IPS DF 6.9 (cell line): ENCODE results near the gene ZDHHC24.
A peak's percentile ranks its signal among the peaks of the same experiment; 100 is the strongest.

Source experiments
- DNase-seq: peaks from one replicate; pipeline ENCODE4 v3.0.0-alpha.2; 2013; ENCODE audit warnings: low read depth, low spot score
- H3K27ac ChIP-seq: one replicate; pipeline ENCODE4 v1.5.1; 2013; ENCODE audit warnings: low read length, control low read depth
- H3K27me3 ChIP-seq: 2 replicates; pipeline ENCODE4 v1.6.1; 2013; ENCODE audit warnings: mild to moderate bottlenecking, low read length; ENCODE audit not compliant: control insufficient read depth, insufficient read depth
- H3K36me3 ChIP-seq: 2 replicates; pipeline ENCODE4 v1.6.1; 2013; ENCODE audit warnings: low read length; ENCODE audit not compliant: control insufficient read depth, insufficient read depth
- H3K4me1 ChIP-seq: 2 replicates; pipeline ENCODE4 v1.6.1; 2013; ENCODE audit warnings: low read length; ENCODE audit not compliant: control insufficient read depth, insufficient read depth
- H3K4me3 ChIP-seq: 2 replicates; pipeline ENCODE4 v1.5.1; 2013; ENCODE audit warnings: mild to moderate bottlenecking, low read length
- H3K9me3 ChIP-seq: 2 replicates; pipeline ENCODE4 v1.6.1; 2013; ENCODE audit warnings: low read length, inconsistent platforms; ENCODE audit not compliant: control insufficient read depth, insufficient read depth
- WGBS: extraction: QIAGEN DNeasy Blood & Tissue Kit; methylation state at CpG from one replicate; pipeline ENCODE4 v1.1.7; 2013; ENCODE audit warnings: mixed read lengths, missing lambda C conversion rate; ENCODE audit not compliant: insufficient read length, insufficient coverage; 5-methylcytosine and 5-hydroxymethylcytosine counted together

Gene ZDHHC24

GRCh38 chr11:66495401-66495854 is 50.4 kb downstream of the ZDHHC24 start:
- Histone ChIP-seq H3K4me1 (peaks cover 3% of the 10 kb centered on the region; the same call in 1 of the 2 replicates), H3K9me3 (no peaks in the 10 kb centered on the region), H3K27me3 (no peaks in the 10 kb centered on the region), H3K27ac (no peak overlapping the region), H3K36me3 (peaks cover 28% of the 10 kb centered on the region), H3K4me3 (no peak overlapping the region)
- no peak for DNase-seq
- whole genome bisulfite sequencing = no CpG with 5 or more reads among the region's 17 CpGs

- no peak overlapping the region for H3K27ac ChIP-seq
- no peak overlapping the region for H3K4me3 ChIP-seq
- no CpG with 5 or more reads among the region's 14 CpGs for WGBS
- DNase-seq = no peak
- peaks cover 28% of the 10 kb centered on the region for H3K36me3 ChIP-seq
- peaks cover 3% of the 10 kb centered on the region; the same call in 1 of the 2 replicates for H3K4me1 ChIP-seq
- no peaks in the 10 kb centered on the region for H3K9me3 ChIP-seq
- no peaks in the 10 kb centered on the region for H3K27me3 ChIP-seq
Observed at GRCh38 chr11:66494935-66495334, 50.9 kb downstream of the ZDHHC24 start.

- no peak overlapping the region for H3K27ac ChIP-seq
Observed at GRCh38 chr11:66494458-66494857, 51.4 kb downstream of the ZDHHC24 start.

GRCh38 chr11:66493130-66493529 is 52.7 kb downstream of the ZDHHC24 start:
- Histone ChIP-seq H3K27ac (no peak overlapping the region), H3K4me1 (peaks cover 3% of the 10 kb centered on the region; the same call in 1 of the 2 replicates), H3K4me3 (no peak overlapping the region), H3K36me3 (peaks cover 31% of the 10 kb centered on the region), H3K27me3 (no peaks in the 10 kb centered on the region), H3K9me3 (no peaks in the 10 kb centered on the region)
- DNase-seq = no peak
- WGBS = no CpG with 5 or more reads among the region's 10 CpGs

More at GRCh38 chr11:66494458-66494857, 51.4 kb downstream of the ZDHHC24 start:
- no peak overlapping the region for H3K4me3 ChIP-seq
- DNase-seq = no peak
- no peaks in the 10 kb centered on the region for H3K27me3 ChIP-seq
- no CpG with 5 or more reads among the region's 7 CpGs for WGBS
- H3K4me1 ChIP-seq = peaks cover 3% of the 10 kb centered on the region; the same call in 1 of the 2 replicates
- H3K9me3 ChIP-seq = no peaks in the 10 kb centered on the region
- peaks cover 29% of the 10 kb centered on the region for H3K36me3 ChIP-seq

- peaks cover 33% of the 10 kb centered on the region for H3K36me3 ChIP-seq
- no peak overlapping the region for H3K27ac ChIP-seq
- H3K27me3 ChIP-seq = no peaks in the 10 kb centered on the region
- no peak overlapping the region for H3K4me3 ChIP-seq
- H3K4me1 ChIP-seq = peaks cover 3% of the 10 kb centered on the region; the same call in 1 of the 2 replicates
- no peak for DNase-seq
- no peaks in the 10 kb centered on the region for H3K9me3 ChIP-seq
- no CpG with 5 or more reads among the region's 10 CpGs for WGBS
Observed at GRCh38 chr11:66492161-66492865, 53.5 kb downstream of the ZDHHC24 start.

- WGBS = no CpG with 5 or more reads among the region's 20 CpGs
- no peak for DNase-seq
- H3K4me3 ChIP-seq = no peak overlapping the region
- peaks cover 31% of the 10 kb centered on the region for H3K36me3 ChIP-seq
- H3K4me1 ChIP-seq = peaks cover 3% of the 10 kb centered on the region; the same call in 1 of the 2 replicates
- H3K27me3 ChIP-seq = no peaks in the 10 kb centered on the region
- H3K27ac ChIP-seq = no peak overlapping the region
- H3K9me3 ChIP-seq = no peaks in the 10 kb centered on the region
Observed at GRCh38 chr11:66491315-66491935, 54.4 kb downstream of the ZDHHC24 start.

GRCh38 chr11:66489636-66490035 is 56.2 kb downstream of the ZDHHC24 start:
- no CpG with 5 or more reads among the region's 7 CpGs for WGBS
- H3K4me1 ChIP-seq = peaks cover 3% of the 10 kb centered on the region; the same call in 1 of the 2 replicates
- DNase-seq = no peak
- no peaks in the 10 kb centered on the region for H3K27me3 ChIP-seq
- H3K4me3 ChIP-seq = no peak overlapping the region
- no peak overlapping the region for H3K27ac ChIP-seq
- peaks cover 30% of the 10 kb centered on the region for H3K36me3 ChIP-seq
- no peaks in the 10 kb centered on the region for H3K9me3 ChIP-seq

GRCh38 chr11:66488957-66489356 is 56.9 kb downstream of the ZDHHC24 start:
- no peak overlapping the region for H3K4me3 ChIP-seq
- no peaks in the 10 kb centered on the region for H3K9me3 ChIP-seq
- peaks cover 27% of the 10 kb centered on the region for H3K36me3 ChIP-seq
- no peak overlapping the region for H3K27ac ChIP-seq
- H3K27me3 ChIP-seq = no peaks in the 10 kb centered on the region
- DNase-seq = no peak
- H3K4me1 ChIP-seq = peaks cover 3% of the 10 kb centered on the region; the same call in 1 of the 2 replicates
- no CpG with 5 or more reads among the region's 10 CpGs for WGBS

- WGBS = no CpG with 5 or more reads among the region's 7 CpGs
- no peak for DNase-seq
- Histone ChIP-seq H3K4me3 (no peak overlapping the region), H3K36me3 (peaks cover 9% of the 10 kb centered on the region), H3K4me1 (no peaks in the 10 kb centered on the region), H3K27me3 (no peaks in the 10 kb centered on the region), H3K27ac (no peak overlapping the region), H3K9me3 (no peaks in the 10 kb centered on the region)
Observed at GRCh38 chr11:66484806-66485380, 61.0 kb downstream of the ZDHHC24 start.

- H3K9me3 ChIP-seq = no peaks in the 10 kb centered on the region
- H3K27me3 ChIP-seq = no peaks in the 10 kb centered on the region
- H3K4me3 ChIP-seq = peak within 1 kb of the TSS; percentile 90
- no peak within 1 kb of the TSS for H3K27ac ChIP-seq
- DNase-seq = peak; percentile 90
- H3K4me1 ChIP-seq = peaks cover 2% of the 10 kb centered on the region
- WGBS = no CpG with 5 or more reads among the region's 62 CpGs
- peaks cover 1% of the 10 kb centered on the region; the same call in 1 of the 2 replicates for H3K36me3 ChIP-seq
Observed at GRCh38 chr11:66480117-66480938, 65.5 kb downstream of the ZDHHC24 start, which contains the start of gene DPP3. TSS of gene DPP3 (plus strand) at chr11:66480434. CDS start at chr11:66482201, 1,767 bp downstream.
